SW 1271 (cell line): ENCODE measurements around the gene C19orf67.

Experiments
- DNase-seq, 2 experiments: peaks; one replicate each; lab custom pipeline; 2025; lab: John Stamatoyannopoulos, UW

The C19orf67 gene

GRCh38 chr19:14107581-14108461 lies 22.2 kb upstream of the C19orf67 start:
- DNase-seq, result peak in 1 of 2 experiments; percentile 24

GRCh38 chr19:14106840-14107239 lies 21.3 kb upstream of the C19orf67 start:
- DNase-seq, result no peak

- DNase-seq, result no peak
Measured at GRCh38 chr19:14105680-14106079, 20.1 kb upstream of the C19orf67 start.

- DNase-seq, result no peak
Measured at GRCh38 chr19:14103310-14103709, 17.7 kb upstream of the C19orf67 start.

- DNase-seq, result no peak
Measured at GRCh38 chr19:14102756-14103155, 17.2 kb upstream of the C19orf67 start.

- no peak for DNase-seq
Measured at GRCh38 chr19:14102102-14102696, 16.6 kb upstream of the C19orf67 start.

GRCh38 chr19:14101003-14101545 lies 15.5 kb upstream of the C19orf67 start:
- DNase-seq, result no peak

- DNase-seq, result no peak
Measured at GRCh38 chr19:14097532-14098151, 12.1 kb upstream of the C19orf67 start.

GRCh38 chr19:14096272-14096992 lies 10.8 kb upstream of the C19orf67 start:
- DNase-seq, result no peak

GRCh38 chr19:14094854-14095253 lies 9.3 kb upstream of the C19orf67 start:
- no peak for DNase-seq

- no peak for DNase-seq
Measured at GRCh38 chr19:14093117-14093823, 7.7 kb upstream of the C19orf67 start.

GRCh38 chr19:14091813-14092462 lies 6.4 kb upstream of the C19orf67 start:
- no peak for DNase-seq

- DNase-seq, result peak; percentile 61 to 84
Measured at GRCh38 chr19:14091081-14091812, 5.7 kb upstream of the C19orf67 start.

GRCh38 chr19:14090509-14091080 lies 5.0 kb upstream of the C19orf67 start, which contains the start of gene SAMD1:
Gene SAMD1, minus strand, starts transcription at chr19:14090751.
- DNase-seq, result peak; percentile 59 to 84

- DNase-seq, result no peak
Measured at GRCh38 chr19:14089662-14090508, 4.3 kb upstream of the C19orf67 start.

- peak in 1 of 2 experiments; percentile 9 for DNase-seq
Measured at GRCh38 chr19:14089412-14089661, 3.8 kb upstream of the C19orf67 start.

- no peak for DNase-seq
Measured at GRCh38 chr19:14088634-14089411, 3.2 kb upstream of the C19orf67 start.

- DNase-seq, result no peak
Measured at GRCh38 chr19:14086098-14086497, 515 bp upstream of the C19orf67 start.
